Measurements from ENCODE around the gene ZMIZ1. TPM values are rescaled to one million over a fixed set of nuclear protein-coding genes. Genes with fewer than 3 reads are reported as not detected.

The ZMIZ1 gene
- total and polyA plus RNA-seq, 2 donors from 2014 or later = 14.2 to 97.6 TPM

GRCh38 chr10:79162861-79163665 lies 94.3 kb downstream of the ZMIZ1 start:
- intact Hi-C loops (cut with DNase I) = no loop called here
- DNase-seq (no peak), FAIRE-seq (no peak)
- Histone ChIP-seq H3K36me3 (ENCODE audit: control insufficient read depth in 2 of 3, insufficient read depth in 3 of 3, low read length in 3 of 3) (peaks cover 2 to 6% (median 2%) of the 10 kb centered on the region in 3 donors), H3K4me3 (ENCODE audit: low read length in 3 of 3) (no peak overlapping the region), H3K27ac (ENCODE audit: low read depth in 2 of 2, low read length in 2 of 2) (peak overlapping the region in 1 of 2 donors; percentile 77), H3K9ac (ENCODE audit: low read length in 3 of 3) (peak overlapping the region in 1 of 3 donors; percentile 29), H3K4me1 (ENCODE audit: control insufficient read depth in 2 of 3, insufficient read depth in 2 of 3, low read depth in 1 of 3, low read length in 3 of 3) (peaks cover under 1 to 69% (median 58%) of the 10 kb centered on the region in 3 donors), H3K27me3 (ENCODE audit: control insufficient read depth, insufficient read depth, low read length) (no peaks in the 10 kb centered on the region), H3K9me3 (ENCODE audit: control insufficient read depth in 2 of 3, insufficient read depth in 1 of 3, low read length in 3 of 3) (no peaks in the 10 kb centered on the region)
- no peak for TF ChIP-seq CTCF (IDR thresholded peaks at IDR 0.05; ENCODE audit: borderline replicate concordance, extremely low read depth, insufficient read depth)

DNA sequence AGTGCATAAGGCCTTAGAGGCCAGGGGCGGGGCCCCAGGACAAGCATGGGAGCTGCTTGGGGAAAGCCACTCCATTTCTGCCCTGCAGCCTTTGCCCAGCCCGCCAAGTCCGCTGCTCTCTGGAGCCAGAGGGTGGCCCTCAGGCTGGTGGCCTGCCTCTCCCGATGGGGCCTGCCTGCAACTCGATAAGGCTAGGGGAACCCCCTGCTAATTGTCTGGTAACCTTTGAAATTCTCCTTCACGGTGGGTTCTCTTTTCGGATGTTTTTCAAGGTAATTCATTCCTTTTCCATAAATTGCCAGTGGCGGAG lies 94.9 kb downstream of the ZMIZ1 start:
- H3K36me3 ChIP-seq (ENCODE audit: control insufficient read depth in 2 of 3, insufficient read depth in 3 of 3, low read length in 3 of 3) = peaks cover 2 to 10% (median 2%) of the 10 kb centered on the region in 3 donors
- H3K4me1 ChIP-seq (ENCODE audit: control insufficient read depth in 2 of 3, insufficient read depth in 2 of 3, low read depth in 1 of 3, low read length in 3 of 3) = peaks cover 0 to 63% (median 53%) of the 10 kb centered on the region in 3 donors

DNA sequence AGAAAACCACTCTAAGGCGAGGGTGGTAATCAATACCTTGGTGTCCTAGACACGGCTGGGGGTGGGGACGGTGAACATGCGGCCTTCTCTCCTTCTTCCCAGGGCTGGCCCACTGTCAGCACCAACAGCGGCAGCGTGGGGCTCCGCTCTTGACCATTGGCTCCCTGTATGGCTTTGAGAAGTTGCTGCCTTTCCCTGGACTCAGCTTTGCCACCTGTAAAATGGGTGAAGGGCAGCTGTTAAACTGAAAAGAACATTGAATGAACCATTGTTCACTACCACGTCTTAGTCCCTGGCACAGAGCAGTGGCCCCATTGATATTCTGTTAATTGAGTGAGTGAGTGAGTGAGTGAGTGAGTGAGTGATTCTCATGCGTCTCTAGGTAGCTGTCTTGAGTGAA lies 95.3 kb downstream of the ZMIZ1 start:
- no peaks in the 10 kb centered on the region for H3K9me3 ChIP-seq (ENCODE audit: control insufficient read depth in 2 of 3, insufficient read depth in 1 of 3, low read length in 3 of 3)
- H3K4me3 ChIP-seq (ENCODE audit: low read length in 3 of 3) = no peak overlapping the region
- no peak for FAIRE-seq
- peaks cover 2 to 15% (median 2%) of the 10 kb centered on the region in 3 donors for H3K36me3 ChIP-seq (ENCODE audit: control insufficient read depth in 2 of 3, insufficient read depth in 3 of 3, low read length in 3 of 3)
- H3K9ac ChIP-seq (ENCODE audit: low read length in 3 of 3) = peak overlapping the region in 1 of 3 donors; percentile 65
- H3K27me3 ChIP-seq (ENCODE audit: control insufficient read depth, insufficient read depth, low read length) = no peaks in the 10 kb centered on the region
- intact Hi-C loops (cut with DNase I) = no loop called here
- no peak for DNase-seq
- no peak for TF ChIP-seq CTCF (IDR thresholded peaks at IDR 0.05; ENCODE audit: borderline replicate concordance, extremely low read depth, insufficient read depth)
- H3K4me1 ChIP-seq (ENCODE audit: control insufficient read depth in 2 of 3, insufficient read depth in 2 of 3, low read depth in 1 of 3, low read length in 3 of 3) = peaks cover 0 to 59% (median 48%) of the 10 kb centered on the region in 3 donors
- H3K27ac ChIP-seq (ENCODE audit: low read depth in 2 of 2, low read length in 2 of 2) = peak overlapping the region in 1 of 2 donors; percentile 25

More for the DNA sequence above, 94.9 kb downstream of the ZMIZ1 start:
- Histone ChIP-seq H3K27me3 (ENCODE audit: control insufficient read depth, insufficient read depth, low read length) (no peaks in the 10 kb centered on the region), H3K27ac (ENCODE audit: low read depth in 2 of 2, low read length in 2 of 2) (peak overlapping the region in 1 of 2 donors; percentile 15), H3K9me3 (ENCODE audit: control insufficient read depth in 2 of 3, insufficient read depth in 1 of 3, low read length in 3 of 3) (no peaks in the 10 kb centered on the region), H3K4me3 (ENCODE audit: low read length in 3 of 3) (no peak overlapping the region), H3K9ac (ENCODE audit: low read length in 3 of 3) (peak overlapping the region in 1 of 3 donors; percentile 14)
- intact Hi-C loops (cut with DNase I) = no loop called here
- DNase-seq (no peak), FAIRE-seq (no peak)
- no peak for TF ChIP-seq CTCF (IDR thresholded peaks at IDR 0.05; ENCODE audit: borderline replicate concordance, extremely low read depth, insufficient read depth)

Measured in kidney (tissue), 14 donors.